ENCODE data around the gene MAVS.
A peak's percentile ranks its signal among the peaks of the same experiment; 100 is the strongest.

Gene MAVS

DNA sequence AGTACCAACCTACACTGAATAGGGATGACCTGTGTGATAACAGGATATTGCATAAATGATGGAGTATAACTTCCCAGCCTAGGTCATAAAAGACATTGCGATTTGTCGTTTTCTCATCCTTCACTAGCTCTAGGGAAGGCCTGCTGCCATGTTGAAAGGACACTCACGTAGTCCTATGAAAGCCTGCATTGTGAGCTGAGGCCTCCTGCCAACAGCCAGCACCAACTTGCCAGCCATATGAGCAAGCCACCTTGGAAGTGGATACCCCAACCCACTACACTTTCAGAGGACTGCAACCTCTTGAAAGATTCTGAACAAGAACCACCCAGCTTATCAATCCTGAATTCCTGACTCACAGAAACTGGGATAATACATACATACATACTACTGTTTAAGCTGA, 39.1 kb downstream of the MAVS start:
- H3K79me2 ChIP-seq (ENCODE audit: insufficient read depth, low read length): peaks cover 36% of the 10 kb centered on the region
- no peak overlapping the region for H2AFZ ChIP-seq (ENCODE audit: low read depth, low read length, severe bottlenecking)
- H3K9me3 ChIP-seq (ENCODE audit: insufficient read depth, low read length): no peaks in the 10 kb centered on the region
- H4K20me1 ChIP-seq (ENCODE audit: low read depth, low read length): no peaks in the 10 kb centered on the region; the same call in 1 of the 2 replicates
- H3K27ac ChIP-seq (ENCODE audit: low read depth, low read length): no peak overlapping the region
- H3K4me3 ChIP-seq (ENCODE audit: insufficient read depth, low read length, poor library complexity, severe bottlenecking): no peak overlapping the region
- no peak overlapping the region for H3K9ac ChIP-seq (ENCODE audit: low read length)
- TF ChIP-seq, protein P1, sequence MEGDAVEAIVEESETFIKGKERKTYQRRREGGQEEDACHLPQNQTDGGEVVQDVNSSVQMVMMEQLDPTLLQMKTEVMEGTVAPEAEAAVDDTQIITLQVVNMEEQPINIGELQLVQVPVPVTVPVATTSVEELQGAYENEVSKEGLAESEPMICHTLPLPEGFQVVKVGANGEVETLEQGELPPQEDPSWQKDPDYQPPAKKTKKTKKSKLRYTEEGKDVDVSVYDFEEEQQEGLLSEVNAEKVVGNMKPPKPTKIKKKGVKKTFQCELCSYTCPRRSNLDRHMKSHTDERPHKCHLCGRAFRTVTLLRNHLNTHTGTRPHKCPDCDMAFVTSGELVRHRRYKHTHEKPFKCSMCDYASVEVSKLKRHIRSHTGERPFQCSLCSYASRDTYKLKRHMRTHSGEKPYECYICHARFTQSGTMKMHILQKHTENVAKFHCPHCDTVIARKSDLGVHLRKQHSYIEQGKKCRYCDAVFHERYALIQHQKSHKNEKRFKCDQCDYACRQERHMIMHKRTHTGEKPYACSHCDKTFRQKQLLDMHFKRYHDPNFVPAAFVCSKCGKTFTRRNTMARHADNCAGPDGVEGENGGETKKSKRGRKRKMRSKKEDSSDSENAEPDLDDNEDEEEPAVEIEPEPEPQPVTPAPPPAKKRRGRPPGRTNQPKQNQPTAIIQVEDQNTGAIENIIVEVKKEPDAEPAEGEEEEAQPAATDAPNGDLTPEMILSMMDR (IDR thresholded peaks at IDR 0.05; ENCODE audit: insufficient read depth, low read length, poor library complexity, severe bottlenecking): no peak
- no peak for TF ChIP-seq EZH2phosphoT487 (conservative IDR thresholded peaks at IDR 0.05; ENCODE audit: low read length)
- H3K27me3 ChIP-seq (ENCODE audit: low read length): no peaks in the 10 kb centered on the region
- no peaks in the 10 kb centered on the region for H3K9me2 ChIP-seq (replicated peaks; ENCODE audit: insufficient read depth, low read length)
- no peaks in the 10 kb centered on the region for H3K36me3 ChIP-seq (ENCODE audit: low read length)
- 0 out of 2 replicates have a peak, but pooled peaks cover 8% of the 10 kb centered on the region for H3F3A ChIP-seq (ENCODE audit: insufficient read depth)
- H3K4me2 ChIP-seq (ENCODE audit: low read depth, low read length, poor library complexity, severe bottlenecking): no peak overlapping the region

GRCh38 chr20:3887876-3888620, 41.4 kb downstream of the MAVS start:
- H4K20me1 ChIP-seq (ENCODE audit: low read depth, low read length): peaks cover 14% of the 10 kb centered on the region
- H3K79me2 ChIP-seq (ENCODE audit: insufficient read depth, low read length): peaks cover 54% of the 10 kb centered on the region
- no peaks in the 10 kb centered on the region for H3K9me3 ChIP-seq (ENCODE audit: insufficient read depth, low read length)
- peak overlapping the region; percentile 73 for H2AFZ ChIP-seq (ENCODE audit: low read depth, low read length, severe bottlenecking)
- peak overlapping the region; percentile 78 for H3K4me3 ChIP-seq (ENCODE audit: insufficient read depth, low read length, poor library complexity, severe bottlenecking)
- no peaks in the 10 kb centered on the region for H3K27me3 ChIP-seq (ENCODE audit: low read length)
- peaks cover 19% of the 10 kb centered on the region for H3F3A ChIP-seq (ENCODE audit: insufficient read depth)
- H3K9me2 ChIP-seq (replicated peaks; ENCODE audit: insufficient read depth, low read length): no peaks in the 10 kb centered on the region
- TF ChIP-seq, protein P1 (IDR thresholded peaks at IDR 0.05; ENCODE audit: insufficient read depth, low read length, poor library complexity, severe bottlenecking): no peak
- TF ChIP-seq EZH2phosphoT487 (conservative IDR thresholded peaks at IDR 0.05; ENCODE audit: low read length): no peak
- peak overlapping the region; percentile 92 for H3K9ac ChIP-seq (ENCODE audit: low read length)
- peak overlapping the region; percentile 89 for H3K4me2 ChIP-seq (ENCODE audit: low read depth, low read length, poor library complexity, severe bottlenecking)
- H3K36me3 ChIP-seq (ENCODE audit: low read length): 0 out of 2 replicates have a peak, but pooled peaks cover 4% of the 10 kb centered on the region
- H3K27ac ChIP-seq (ENCODE audit: low read depth, low read length): peak overlapping the region; percentile 70

GRCh38 chr20:3888622-3889488, 42.2 kb downstream of the MAVS start, which contains the start of gene PANK2:
Gene PANK2, plus strand, starts transcription at chr20:3889387.
- Histone ChIP-seq H3K9ac (ENCODE audit: low read length) (peak within 1 kb of the TSS; percentile 92), H4K20me1 (ENCODE audit: low read depth, low read length) (peaks cover 18% of the 10 kb centered on the region), H3K79me2 (ENCODE audit: insufficient read depth, low read length) (peaks cover 62% of the 10 kb centered on the region), H3K4me3 (ENCODE audit: insufficient read depth, low read length, poor library complexity, severe bottlenecking) (peak within 1 kb of the TSS; percentile 98), H3K27ac (ENCODE audit: low read depth, low read length) (peak within 1 kb of the TSS; percentile 89), H3K36me3 (ENCODE audit: low read length) (peaks cover 4% of the 10 kb centered on the region; the same call in 1 of the 2 replicates), H3K9me3 (ENCODE audit: insufficient read depth, low read length) (no peaks in the 10 kb centered on the region), H3F3A (ENCODE audit: insufficient read depth) (peaks cover 19% of the 10 kb centered on the region), H3K4me2 (ENCODE audit: low read depth, low read length, poor library complexity, severe bottlenecking) (peak within 1 kb of the TSS; percentile 90), H3K9me2 (replicated peaks; ENCODE audit: insufficient read depth, low read length) (no peaks in the 10 kb centered on the region), H2AFZ (ENCODE audit: low read depth, low read length, severe bottlenecking) (peak within 1 kb of the TSS; percentile 73), H3K27me3 (ENCODE audit: low read length) (no peaks in the 10 kb centered on the region)
- TF ChIP-seq, protein P1 (IDR thresholded peaks at IDR 0.05; ENCODE audit: insufficient read depth, low read length, poor library complexity, severe bottlenecking): no peak
- TF ChIP-seq EZH2phosphoT487 (conservative IDR thresholded peaks at IDR 0.05; ENCODE audit: low read length): no peak
